OCI-LY1 (cell line): ENCODE measurements around the gene OLFML2B.

Experiments used
- H2AFZ ChIP-seq: fragments of 200-600 bp; sonication (generic), shearing (Covaris generic); 2 replicates; pipeline ENCODE4 v1.6.0; 2014; ENCODE audit warnings: antibody characterized with exemption, mild to moderate bottlenecking, low read length
- H3F3A ChIP-seq: fragments of 200-600 bp; sonication (generic), shearing (Covaris generic); 2 replicates; pipeline ENCODE4 v1.6.0; 2014; ENCODE audit warnings: mild to moderate bottlenecking, antibody characterized with exemption, low read length, moderate library complexity; ENCODE audit not compliant: insufficient read depth
- H3K27ac ChIP-seq: fragments of 200-600 bp; sonication (generic); 2 replicates; pipeline ENCODE4 v1.5.1; 2014; ENCODE audit warnings: low read length, mixed run types, mild to moderate bottlenecking, low read depth; ENCODE audit not compliant: poor library complexity, severe bottlenecking
- H3K27me3 ChIP-seq: fragments of 200-600 bp; sonication (generic); 2 replicates; pipeline ENCODE4 v1.6.0; 2014; ENCODE audit warnings: antibody characterized with exemption, mild to moderate bottlenecking, low read length, moderate library complexity; ENCODE audit not compliant: insufficient read depth
- H3K36me3 ChIP-seq: fragments of 200-600 bp; sonication (generic); 2 replicates; pipeline ENCODE4 v1.6.1; 2014; ENCODE audit warnings: mild to moderate bottlenecking, antibody characterized with exemption, low read length, moderate library complexity, mixed read lengths; ENCODE audit not compliant: insufficient read depth
- H3K4me1 ChIP-seq: fragments of 200-600 bp; sonication (generic); 2 replicates; pipeline ENCODE4 v1.5.1; 2014; ENCODE audit warnings: mild to moderate bottlenecking, low read length, moderate library complexity; ENCODE audit not compliant: insufficient read depth, severe bottlenecking
- H3K4me2 ChIP-seq: fragments of 200-600 bp; sonication (generic), shearing (Covaris generic); 2 replicates; pipeline ENCODE4 v1.6.1; 2014; ENCODE audit warnings: low read length
- H3K4me3 ChIP-seq: fragments of 200-600 bp; sonication (generic); 2 replicates; pipeline ENCODE4 v1.5.1; 2014; ENCODE audit warnings: low read length, low read depth, mild to moderate bottlenecking, mixed read lengths; ENCODE audit not compliant: poor library complexity, severe bottlenecking
- H3K79me2 ChIP-seq: fragments of 200-600 bp; shearing (Covaris generic); 2 replicates; pipeline ENCODE4 v1.6.1; 2016; ENCODE audit warnings: mixed run types, low read length, mixed read lengths; ENCODE audit not compliant: insufficient read depth
- H3K9ac ChIP-seq: fragments of 200-600 bp; sonication (generic), shearing (Covaris generic); 2 replicates; pipeline ENCODE4 v1.6.1; 2014; ENCODE audit warnings: mild to moderate bottlenecking, low read length, mixed read lengths
- H3K9me2 ChIP-seq: fragments of 200-600 bp; sonication (generic), shearing (Covaris generic); 2 replicates; pipeline ENCODE4 v1.6.1; 2014; ENCODE audit warnings: low read depth, mild to moderate bottlenecking, low read length, mixed read lengths
- H3K9me3 ChIP-seq: fragments of 200-600 bp; shearing (Covaris generic); 2 replicates; pipeline ENCODE4 v1.6.1; 2014; ENCODE audit warnings: low read length, mixed read lengths
- H4K20me1 ChIP-seq: fragments of 200-600 bp; sonication (generic), shearing (Covaris generic); 2 replicates; pipeline ENCODE4 v1.6.0; 2016; ENCODE audit warnings: mild to moderate bottlenecking, low read length; ENCODE audit not compliant: insufficient read depth
- CTCF ChIP-seq: fragments of 200-600 bp; sonication (generic), shearing (Covaris generic); IDR thresholded peaks from 2 replicates; pipeline ENCODE4 v1.5.1; 2017; ENCODE audit warnings: mild to moderate bottlenecking, antibody characterized with exemption, low read length, moderate library complexity, mixed read lengths
- EZH2 ChIP-seq: fragments of 200-600 bp; sonication (generic), shearing (Covaris generic); IDR thresholded peaks from 2 replicates; pipeline ENCODE4 v1.8.0; 2017; ENCODE audit warnings: borderline replicate concordance, mixed run types, mild to moderate bottlenecking, antibody characterized with exemption, low read length, moderate library complexity, mixed read lengths

The OLFML2B gene

GRCh38 chr1:161952607-161953172 lies 71.0 kb downstream of the OLFML2B start:
- no peaks in the 10 kb centered on the region for H4K20me1 ChIP-seq
- no peak overlapping the region for H3K27ac ChIP-seq
- no peaks in the 10 kb centered on the region for H3K9me3 ChIP-seq
- H3K9me2 ChIP-seq: no peaks in the 10 kb centered on the region
- H3K79me2 ChIP-seq: no peaks in the 10 kb centered on the region
- no peak for TF ChIP-seq CTCF
- TF ChIP-seq EZH2: no peak
- H3K27me3 ChIP-seq: no peaks in the 10 kb centered on the region
- H3K4me3 ChIP-seq: no peak overlapping the region
- no peak overlapping the region for H3K4me2 ChIP-seq
- no peak overlapping the region for H3K9ac ChIP-seq
- no peaks in the 10 kb centered on the region for H3F3A ChIP-seq
- no peaks in the 10 kb centered on the region for H3K4me1 ChIP-seq
- H2AFZ ChIP-seq: no peak overlapping the region
- no peaks in the 10 kb centered on the region for H3K36me3 ChIP-seq

DNA sequence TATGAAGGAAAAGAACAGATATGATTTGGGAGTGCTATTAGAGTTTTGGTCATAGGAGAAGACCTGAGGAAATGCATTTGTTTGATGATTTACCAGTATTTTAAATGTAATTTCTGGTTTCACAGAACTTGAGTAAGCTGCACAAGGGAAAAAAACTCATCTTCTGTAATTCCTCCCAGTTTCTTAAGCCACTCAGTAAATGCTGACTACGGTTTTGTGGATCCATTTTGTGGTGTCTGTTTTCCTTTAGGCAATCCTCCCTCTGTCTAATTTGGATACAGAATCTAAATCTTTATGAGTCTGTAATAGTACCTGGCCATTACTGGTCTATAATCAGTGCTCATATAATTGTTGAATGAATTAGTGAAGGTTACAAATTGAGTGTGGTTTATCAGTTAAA lies 72.0 kb downstream of the OLFML2B start:
- Histone ChIP-seq H2AFZ (no peak overlapping the region), H3K4me3 (no peak overlapping the region), H3K36me3 (no peaks in the 10 kb centered on the region), H4K20me1 (no peaks in the 10 kb centered on the region), H3K27me3 (no peaks in the 10 kb centered on the region), H3K9me3 (no peaks in the 10 kb centered on the region), H3K27ac (no peak overlapping the region), H3K79me2 (no peaks in the 10 kb centered on the region), H3K4me2 (no peak overlapping the region), H3K4me1 (no peaks in the 10 kb centered on the region), H3F3A (no peaks in the 10 kb centered on the region), H3K9me2 (no peaks in the 10 kb centered on the region), H3K9ac (no peak overlapping the region)
- TF ChIP-seq CTCF (no peak), EZH2 (no peak)

GRCh38 chr1:161950377-161950776 lies 73.3 kb downstream of the OLFML2B start:
- no peaks in the 10 kb centered on the region for H3K79me2 ChIP-seq
- no peaks in the 10 kb centered on the region for H3K9me3 ChIP-seq
- no peak overlapping the region for H3K9ac ChIP-seq
- H3K4me2 ChIP-seq: no peak overlapping the region
- no peaks in the 10 kb centered on the region for H3K27me3 ChIP-seq
- H2AFZ ChIP-seq: no peak overlapping the region
- H3K4me1 ChIP-seq: no peaks in the 10 kb centered on the region
- H4K20me1 ChIP-seq: no peaks in the 10 kb centered on the region
- no peaks in the 10 kb centered on the region for H3K36me3 ChIP-seq
- H3K4me3 ChIP-seq: no peak overlapping the region
- TF ChIP-seq CTCF (no peak), EZH2 (no peak)
- H3F3A ChIP-seq: no peaks in the 10 kb centered on the region
- H3K27ac ChIP-seq: no peak overlapping the region
- no peaks in the 10 kb centered on the region for H3K9me2 ChIP-seq
